ENCODE measurements around the gene SMARCD3. TPM values are rescaled to one million over a fixed set of nuclear protein-coding genes. Genes with fewer than 3 reads are reported as not detected.

SMARCD3 gene
- total and polyA plus RNA-seq, 2 of the 8 experiments (the other 6 are each of a cell fraction or from before 2014, with no cell fraction given) = 3.0 to 5.6 TPM

- TF ChIP-seq CHD7 (IDR thresholded peaks at IDR 0.05; ENCODE audit: insufficient replicate concordance, low read length) = no peak
- no peak for TF ChIP-seq TEAD4 (IDR thresholded peaks at IDR 0.05; ENCODE audit: low read depth, low read length)
- no peak for TF ChIP-seq BACH1 (IDR thresholded peaks at IDR 0.05; ENCODE audit: low read length)
Measured at GRCh38 chr7:151202836-151203235, 45.7 kb downstream of the SMARCD3 start (continued).

All from H1 (cell line).